Measurements from ENCODE around the gene PAOX.

Gene PAOX

GRCh38 chr10:133355266-133355665, 23.8 kb upstream of the PAOX start:
- Histone ChIP-seq H4K91ac (ENCODE audit: low read depth, low read length) (no peak overlapping the region), H2BK120ac (ENCODE audit: insufficient read depth, low read length, poor library complexity) (no peak overlapping the region), H3K4me3 (ENCODE audit: low read depth, low read length) (no peak overlapping the region), H2BK12ac (ENCODE audit: low read length) (no peak overlapping the region), H3K79me1 (ENCODE audit: low read length) (peaks cover 6% of the 10 kb centered on the region), H3K9me3 (ENCODE audit: insufficient read depth, low read depth, low read length) (no peaks in the 10 kb centered on the region), H2AFZ (ENCODE audit: insufficient read depth, low read length, poor library complexity) (no peak overlapping the region), H3K4ac (ENCODE audit: low read depth, low read length) (no peak overlapping the region), H3K4me2 (ENCODE audit: low read length) (no peak overlapping the region), H3K36me3 (ENCODE audit: control insufficient read depth in 1 of 2, insufficient read depth in 2 of 2, low read length in 2 of 2) (peaks cover 4% of the 10 kb centered on the region in 2 experiments), H3K9ac (ENCODE audit: low read length) (no peak overlapping the region), H3K27ac (ENCODE audit: low read depth, low read length) (no peak overlapping the region), H3K4me1 (ENCODE audit: control insufficient read depth in 1 of 2, insufficient read depth in 2 of 2, low read length in 2 of 2) (peaks cover 8 to 9% of the 10 kb centered on the region in 2 experiments), H4K12ac (ENCODE audit: low read depth, low read length) (no peak overlapping the region), H2BK5ac (ENCODE audit: low read depth, low read length, poor library complexity) (no peak overlapping the region), H3K23ac (ENCODE audit: low read length) (no peak overlapping the region), H2AK5ac (ENCODE audit: low read length) (no peak overlapping the region), H4K8ac (ENCODE audit: low read depth, low read length) (no peak overlapping the region), H3K14ac (ENCODE audit: low read length) (no peak overlapping the region), H3K18ac (ENCODE audit: low read length) (no peak overlapping the region), H3K79me2 (ENCODE audit: control insufficient read depth, insufficient read depth, low read length, poor library complexity) (peaks cover 4% of the 10 kb centered on the region), H3K27me3 (ENCODE audit: insufficient read depth, low read length) (no peaks in the 10 kb centered on the region)
- no peak for DNase-seq
- no CpG with 5 or more reads among the region's 6 CpGs for whole genome bisulfite sequencing (ENCODE audit: extremely low coverage, insufficient coverage, insufficient read length)

GRCh38 chr10:133355991-133356390, 23.1 kb upstream of the PAOX start:
- no peak overlapping the region for H4K12ac ChIP-seq (ENCODE audit: low read depth, low read length)
- H4K91ac ChIP-seq (ENCODE audit: low read depth, low read length): no peak overlapping the region
- H3K23ac ChIP-seq (ENCODE audit: low read length): no peak overlapping the region
- WGBS (ENCODE audit: extremely low coverage, insufficient coverage, insufficient read length): no CpG with 5 or more reads among the region's 3 CpGs
- H3K27me3 ChIP-seq (ENCODE audit: insufficient read depth, low read length): no peaks in the 10 kb centered on the region
- no peak overlapping the region for H2BK12ac ChIP-seq (ENCODE audit: low read length)
- peaks cover 8 to 9% of the 10 kb centered on the region in 2 experiments for H3K4me1 ChIP-seq (ENCODE audit: control insufficient read depth in 1 of 2, insufficient read depth in 2 of 2, low read length in 2 of 2)
- H3K79me1 ChIP-seq (ENCODE audit: low read length): peaks cover 6% of the 10 kb centered on the region
- H4K8ac ChIP-seq (ENCODE audit: low read depth, low read length): no peak overlapping the region
- no peak overlapping the region for H3K18ac ChIP-seq (ENCODE audit: low read length)
- H2AFZ ChIP-seq (ENCODE audit: insufficient read depth, low read length, poor library complexity): no peak overlapping the region
- DNase-seq: no peak
- H3K36me3 ChIP-seq (ENCODE audit: control insufficient read depth in 1 of 2, insufficient read depth in 2 of 2, low read length in 2 of 2): peaks cover 4% of the 10 kb centered on the region in 2 experiments
- H3K4me2 ChIP-seq (ENCODE audit: low read length): no peak overlapping the region
- no peak overlapping the region for H2BK120ac ChIP-seq (ENCODE audit: insufficient read depth, low read length, poor library complexity)
- no peak overlapping the region for H2AK5ac ChIP-seq (ENCODE audit: low read length)
- no peak overlapping the region for H3K4me3 ChIP-seq (ENCODE audit: low read depth, low read length)
- H3K27ac ChIP-seq (ENCODE audit: low read depth, low read length): no peak overlapping the region
- no peaks in the 10 kb centered on the region for H3K9me3 ChIP-seq (ENCODE audit: insufficient read depth, low read depth, low read length)
- H3K14ac ChIP-seq (ENCODE audit: low read length): no peak overlapping the region
- peaks cover 4% of the 10 kb centered on the region for H3K79me2 ChIP-seq (ENCODE audit: control insufficient read depth, insufficient read depth, low read length, poor library complexity)
- no peak overlapping the region for H3K4ac ChIP-seq (ENCODE audit: low read depth, low read length)
- no peak overlapping the region for H3K9ac ChIP-seq (ENCODE audit: low read length)
- no peak overlapping the region for H2BK5ac ChIP-seq (ENCODE audit: low read depth, low read length, poor library complexity)

DNA sequence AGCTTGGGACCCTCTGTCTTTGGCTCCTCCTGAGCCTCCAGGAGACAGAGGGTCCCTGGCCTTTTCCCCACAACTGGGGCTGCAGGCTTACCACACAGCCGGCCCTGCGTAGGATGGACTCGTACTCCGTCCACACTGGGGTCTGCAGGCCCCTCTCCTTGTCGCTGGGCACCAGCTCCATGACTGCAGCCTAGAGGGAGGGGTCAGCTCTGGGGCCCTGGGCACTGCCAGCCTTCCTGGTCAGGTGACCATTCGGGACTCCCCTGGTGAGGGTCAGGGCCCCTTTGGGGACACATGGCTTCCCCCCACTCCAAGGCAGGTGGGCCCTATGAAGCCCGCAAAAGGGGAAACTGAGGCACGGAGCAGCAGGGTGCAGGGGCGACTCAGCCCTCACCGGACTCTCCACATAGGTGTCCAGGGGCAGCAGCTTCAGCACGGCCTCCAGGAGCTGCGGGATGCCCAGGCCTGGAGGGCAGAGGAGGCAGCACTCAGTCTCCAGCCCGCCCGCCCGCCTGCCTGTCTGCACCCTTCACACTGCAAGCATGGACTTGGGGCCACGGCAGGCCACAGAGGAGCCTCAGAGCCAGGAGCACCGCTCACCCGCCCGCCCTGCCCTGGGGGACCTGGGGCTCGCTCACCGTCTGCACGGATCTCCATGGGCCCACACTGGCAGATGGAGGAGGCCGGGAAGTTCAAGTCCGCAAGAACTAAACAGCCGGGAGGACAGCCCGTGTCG, 22.3 kb upstream of the PAOX start:
- Histone ChIP-seq H3K79me1 (ENCODE audit: low read length) (peaks cover 6% of the 10 kb centered on the region), H3K14ac (ENCODE audit: low read length) (peak overlapping the region; percentile 60), H3K36me3 (ENCODE audit: control insufficient read depth in 1 of 2, insufficient read depth in 2 of 2, low read length in 2 of 2) (peaks cover 4 to 6% of the 10 kb centered on the region in 2 experiments), H3K4ac (ENCODE audit: low read depth, low read length) (no peak overlapping the region), H3K4me3 (ENCODE audit: low read depth, low read length) (peak overlapping the region; percentile 74), H4K91ac (ENCODE audit: low read depth, low read length) (peak overlapping the region; percentile 76), H2BK5ac (ENCODE audit: low read depth, low read length, poor library complexity) (no peak overlapping the region), H3K79me2 (ENCODE audit: control insufficient read depth, insufficient read depth, low read length, poor library complexity) (peaks cover 4% of the 10 kb centered on the region), H4K12ac (ENCODE audit: low read depth, low read length) (no peak overlapping the region), H3K9ac (ENCODE audit: low read length) (no peak overlapping the region), H3K27me3 (ENCODE audit: insufficient read depth, low read length) (no peaks in the 10 kb centered on the region), H3K18ac (ENCODE audit: low read length) (peak overlapping the region; percentile 22), H2BK12ac (ENCODE audit: low read length) (no peak overlapping the region), H3K4me2 (ENCODE audit: low read length) (peak overlapping the region; percentile 76), H3K23ac (ENCODE audit: low read length) (no peak overlapping the region), H4K8ac (ENCODE audit: low read depth, low read length) (peak overlapping the region; percentile 2), H2BK120ac (ENCODE audit: insufficient read depth, low read length, poor library complexity) (no peak overlapping the region), H3K9me3 (ENCODE audit: insufficient read depth, low read depth, low read length) (peaks cover under 1% of the 10 kb centered on the region), H3K4me1 (ENCODE audit: control insufficient read depth in 1 of 2, insufficient read depth in 2 of 2, low read length in 2 of 2) (peaks cover 8 to 9% of the 10 kb centered on the region in 2 experiments), H3K27ac (ENCODE audit: low read depth, low read length) (no peak overlapping the region), H2AK5ac (ENCODE audit: low read length) (peak overlapping the region; percentile 10), H2AFZ (ENCODE audit: insufficient read depth, low read length, poor library complexity) (peak overlapping the region; percentile 51)
- DNase-seq: no peak
- WGBS (ENCODE audit: extremely low coverage, insufficient coverage, insufficient read length): no CpG with 5 or more reads among the region's 27 CpGs

DNA sequence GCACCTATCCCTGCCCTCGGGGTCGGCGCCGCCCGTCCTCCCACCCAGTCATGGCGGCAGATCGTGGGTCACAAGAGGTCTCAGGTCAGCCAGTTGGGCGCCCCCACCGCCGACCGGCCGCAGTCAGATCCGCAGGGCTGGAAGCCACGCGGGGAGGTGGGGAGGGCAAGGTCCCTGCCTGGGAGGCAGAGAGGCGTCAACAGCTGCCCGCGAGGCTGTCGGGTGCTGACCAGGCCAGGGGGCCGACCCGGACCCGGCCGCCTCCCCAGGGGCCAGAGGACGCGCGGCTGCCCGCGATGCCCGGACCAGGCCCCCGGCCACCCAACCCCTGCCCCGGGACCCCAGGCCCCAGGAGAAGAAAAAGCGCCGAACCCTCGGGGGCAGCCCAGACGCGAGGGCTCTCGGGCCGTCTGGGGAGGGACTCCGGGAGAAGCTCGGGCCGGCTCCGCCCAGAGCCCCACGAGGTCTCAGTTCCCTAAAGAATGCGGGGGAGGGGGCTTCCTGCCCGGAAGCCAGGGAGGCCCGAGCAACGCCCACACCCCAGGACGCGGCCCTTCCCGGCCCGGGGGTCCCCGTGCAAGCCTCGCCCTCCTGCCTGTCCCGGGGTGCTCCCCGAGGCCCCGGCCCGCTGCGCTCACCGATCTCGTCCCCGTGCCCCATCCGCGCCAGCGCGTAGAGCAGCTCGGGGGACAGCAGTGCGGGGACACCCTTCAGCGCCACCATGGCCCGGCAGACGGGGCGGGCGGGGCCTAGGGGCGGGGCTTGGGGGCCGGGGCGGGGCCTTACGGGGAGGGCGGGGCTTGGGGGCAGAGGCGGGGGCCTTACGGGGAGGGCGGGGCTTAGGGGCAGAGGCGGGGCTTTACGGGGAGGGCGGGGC, 21.5 kb upstream of the PAOX start, which contains the start of gene FUOM:
Gene FUOM (minus strand): TSS at position 735 of the 877 bp plus-strand sequence. CDS start 12 bp downstream, at position 723.
- Histone ChIP-seq H3K79me1 (ENCODE audit: low read length) (peaks cover 6% of the 10 kb centered on the region), H3K18ac (ENCODE audit: low read length) (peak within 1 kb of the TSS; percentile 85), H3K27me3 (ENCODE audit: insufficient read depth, low read length) (no peaks in the 10 kb centered on the region), H2BK5ac (ENCODE audit: low read depth, low read length, poor library complexity) (no peak within 1 kb of the TSS), H3K27ac (ENCODE audit: low read depth, low read length) (no peak within 1 kb of the TSS), H2AFZ (ENCODE audit: insufficient read depth, low read length, poor library complexity) (peak within 1 kb of the TSS; percentile 51), H3K14ac (ENCODE audit: low read length) (peak within 1 kb of the TSS; percentile 76), H3K9ac (ENCODE audit: low read length) (peak within 1 kb of the TSS; percentile 63), H2BK120ac (ENCODE audit: insufficient read depth, low read length, poor library complexity) (peak within 1 kb of the TSS; percentile 65), H3K4ac (ENCODE audit: low read depth, low read length) (no peak within 1 kb of the TSS), H3K4me3 (ENCODE audit: low read depth, low read length) (peak within 1 kb of the TSS; percentile 74), H4K12ac (ENCODE audit: low read depth, low read length) (peak within 1 kb of the TSS; percentile 47), H3K4me2 (ENCODE audit: low read length) (peak within 1 kb of the TSS; percentile 76), H4K91ac (ENCODE audit: low read depth, low read length) (peak within 1 kb of the TSS; percentile 76), H3K36me3 (ENCODE audit: control insufficient read depth in 1 of 2, insufficient read depth in 2 of 2, low read length in 2 of 2) (peaks cover 11 to 14% of the 10 kb centered on the region in 2 experiments), H3K9me3 (ENCODE audit: insufficient read depth, low read depth, low read length) (peaks cover 2% of the 10 kb centered on the region), H2AK5ac (ENCODE audit: low read length) (peak within 1 kb of the TSS; percentile 10), H3K4me1 (ENCODE audit: control insufficient read depth in 1 of 2, insufficient read depth in 2 of 2, low read length in 2 of 2) (peaks cover 8 to 9% of the 10 kb centered on the region in 2 experiments), H4K8ac (ENCODE audit: low read depth, low read length) (peak within 1 kb of the TSS; percentile 90), H3K79me2 (ENCODE audit: control insufficient read depth, insufficient read depth, low read length, poor library complexity) (peaks cover 4% of the 10 kb centered on the region), H2BK12ac (ENCODE audit: low read length) (no peak within 1 kb of the TSS), H3K23ac (ENCODE audit: low read length) (no peak within 1 kb of the TSS)
- no CpG with 5 or more reads among the region's 83 CpGs for WGBS (ENCODE audit: extremely low coverage, insufficient coverage, insufficient read length)
- peak in 1 of 2 donors; percentile 17 for DNase-seq

Measured in trophoblast cell (in vitro differentiated cells and primary cell).